IMR-90 (cell line): Measurements from ENCODE around the gene VGLL2. TPM values are rescaled to one million over a fixed set of nuclear protein-coding genes. Genes with fewer than 3 reads are reported as not detected.

Experiments
- ATAC-seq: fragments of 200-7000 bp; cut with Tn5 transposase; 2 replicates; pipeline ENCODE4 v1.9.1; 2020; ENCODE audit warnings: low read depth, mild to moderate bottlenecking, moderate library complexity
- BruUV-seq: library from RNA; stranded (reverse); fragments of 400-500 nt; replicated peaks from 2 replicates; lab custom pipeline; 2021; lab: Mats Ljungman, UMichigan
- CTCF ChIA-PET: fragments of 300-600 bp; formaldehyde crosslinking; extraction: SDS; loops from one replicate; lab custom pipeline; 2021; ENCODE audit warnings: antibody characterized with exemption; lab: Yijun Ruan, JAX
- POLR2A ChIA-PET: fragments of 300-600 bp; sonication (Branson Sonifier 250); formaldehyde crosslinking; loops from one replicate; lab custom pipeline; 2022; ENCODE audit warnings: antibody characterized with exemption; ENCODE audit not compliant: unreplicated experiment; lab: Charles Lee
- DNase-seq: peaks from one replicate; pipeline ENCODE4 v3.0.0; 2013
- H2AFZ ChIP-seq: replicated peaks from 2 replicates; pipeline ENCODE3; 2013; ENCODE audit warnings: low read length, mild to moderate bottlenecking; ENCODE audit not compliant: poor library complexity
- H2AK5ac ChIP-seq: 2 replicates; pipeline ENCODE4 v1.6.1; 2013; ENCODE audit warnings: low read depth, low read length, inconsistent platforms
- H2AK9ac ChIP-seq: replicated peaks from 2 replicates; pipeline ENCODE3; 2013; ENCODE audit warnings: mild to moderate bottlenecking, low read depth, low read length, moderate library complexity; ENCODE audit not compliant: poor library complexity
- H2BK120ac ChIP-seq: 2 replicates; pipeline ENCODE4 v1.6.1; 2013; ENCODE audit warnings: low read depth, low read length, inconsistent platforms
- H2BK15ac ChIP-seq: 3 replicates; pipeline ENCODE4 v1.6.1; 2013; ENCODE audit warnings: low read depth, low read length, inconsistent platforms
- H2BK20ac ChIP-seq: 2 replicates; pipeline ENCODE4 v1.6.1; 2013; ENCODE audit warnings: low read depth, mild to moderate bottlenecking, inconsistent platforms, low read length, moderate library complexity
- H2BK5ac ChIP-seq: 2 replicates; pipeline ENCODE4 v1.6.1; 2013; ENCODE audit warnings: mild to moderate bottlenecking, low read depth, low read length, inconsistent platforms; ENCODE audit not compliant: poor library complexity, severe bottlenecking
- H3K14ac ChIP-seq: replicated peaks from 2 replicates; pipeline ENCODE4 v1.6.1; 2013; ENCODE audit warnings: low read depth, low read length, inconsistent platforms
- H3K18ac ChIP-seq: 2 replicates; pipeline ENCODE4 v1.6.1; 2013; ENCODE audit warnings: low read depth, low read length, control low read depth
- H3K23ac ChIP-seq: 2 replicates; pipeline ENCODE4 v1.6.1; 2013; ENCODE audit warnings: low read depth, low read length, inconsistent platforms
- H3K27ac ChIP-seq: 2 replicates; pipeline ENCODE4 v1.5.1; 2013; ENCODE audit warnings: mild to moderate bottlenecking, control low read depth, low read length; ENCODE audit not compliant: insufficient read depth
- H3K27me3 ChIP-seq: 2 replicates; pipeline ENCODE4 v1.6.1; 2013; ENCODE audit warnings: low read length; ENCODE audit not compliant: control insufficient read depth, insufficient read depth
- H3K36me3 ChIP-seq: 2 replicates; pipeline ENCODE4 v1.6.1; 2013; ENCODE audit warnings: low read length, mixed read lengths; ENCODE audit not compliant: control insufficient read depth, insufficient read depth
- H3K4ac ChIP-seq: 2 replicates; pipeline ENCODE4 v1.6.1; 2013; ENCODE audit warnings: low read depth, low read length, inconsistent platforms
- H3K4me1 ChIP-seq: 2 replicates; pipeline ENCODE4 v1.6.1; 2013; ENCODE audit warnings: low read length, mixed read lengths; ENCODE audit not compliant: control insufficient read depth, insufficient read depth
- H3K4me2 ChIP-seq: 2 replicates; pipeline ENCODE4 v1.6.1; 2013; ENCODE audit warnings: low read depth, mild to moderate bottlenecking, control low read depth, low read length, moderate library complexity
- H3K4me3 ChIP-seq: 2 replicates; pipeline ENCODE4 v1.5.1; 2013; ENCODE audit warnings: low read depth, mild to moderate bottlenecking, control low read depth, low read length, moderate library complexity; ENCODE audit not compliant: insufficient read depth
- H3K56ac ChIP-seq: 2 replicates; pipeline ENCODE4 v1.6.1; 2013; ENCODE audit warnings: low read length, inconsistent platforms; ENCODE audit not compliant: insufficient read depth; ENCODE audit errors: extremely low read depth
- H3K79me1 ChIP-seq, 2 experiments: 2 replicates each; pipeline ENCODE4 v1.6.1; 2013; ENCODE audit warnings: low read length in 2 of 2, inconsistent platforms in 1 of 2, low read depth in 1 of 2
- H3K9ac ChIP-seq: 2 replicates; pipeline ENCODE4 v1.6.1; 2013; ENCODE audit warnings: low read depth, low read length, control low read depth
- H3K9me1 ChIP-seq: 2 replicates; pipeline ENCODE4 v1.6.1; 2013; ENCODE audit warnings: low read length, inconsistent platforms; ENCODE audit not compliant: insufficient read depth
- H3K9me3 ChIP-seq: 2 replicates; pipeline ENCODE4 v1.6.1; 2013; ENCODE audit warnings: low read length; ENCODE audit not compliant: control insufficient read depth, insufficient read depth
- H4K20me1 ChIP-seq: 2 replicates; pipeline ENCODE4 v1.6.1; 2013; ENCODE audit warnings: low read length, inconsistent platforms; ENCODE audit not compliant: insufficient read depth
- H4K5ac ChIP-seq: 2 replicates; pipeline ENCODE4 v1.6.1; 2013; ENCODE audit warnings: mild to moderate bottlenecking, low read depth, low read length, control low read depth
- H4K8ac ChIP-seq, 2 experiments: 2 replicates each; pipeline ENCODE4 v1.6.1; 2013; ENCODE audit warnings: low read depth in 2 of 2, low read length in 2 of 2, control low read depth in 1 of 2, inconsistent platforms in 1 of 2
- H4K91ac ChIP-seq: 2 replicates; pipeline ENCODE4 v1.6.1; 2013; ENCODE audit warnings: low read depth, low read length, inconsistent platforms; ENCODE audit not compliant: insufficient read depth
- BHLHE40 ChIP-seq: fragments of 150-350 bp; IDR thresholded peaks from 2 replicates; pipeline ENCODE4 v1.6.1; 2016; ENCODE audit warnings: mild to moderate bottlenecking, low read depth, low read length
- CEBPB ChIP-seq: IDR thresholded peaks from 2 replicates; pipeline ENCODE4 v1.6.1; 2012; ENCODE audit warnings: low read depth, low read length, improper control_type of control experiment
- CHD1 ChIP-seq: IDR thresholded peaks from 2 replicates; pipeline ENCODE4 v1.6.1; 2012; ENCODE audit warnings: low read depth, low read length, improper control_type of control experiment
- ELK1 ChIP-seq: fragments of 150-350 bp; IDR thresholded peaks from 2 replicates; pipeline ENCODE4 v1.6.1; 2016; ENCODE audit warnings: low read depth, mild to moderate bottlenecking, low read length, moderate library complexity, borderline replicate concordance
- FOS ChIP-seq: fragments of 150-350 bp; IDR thresholded peaks from 2 replicates; pipeline ENCODE4 v1.6.1; 2016; ENCODE audit warnings: low read depth, low read length
- MXI1 ChIP-seq: IDR thresholded peaks from 2 replicates; pipeline ENCODE4 v1.6.1; 2012; ENCODE audit warnings: low read depth, mild to moderate bottlenecking, low read length, moderate library complexity, borderline replicate concordance
- POLR2A ChIP-seq: IDR thresholded peaks from 2 replicates; pipeline ENCODE4 v1.6.1; 2012; ENCODE audit warnings: mild to moderate bottlenecking, low read depth, low read length
- RAD21 ChIP-seq: IDR thresholded peaks from 2 replicates; pipeline ENCODE4 v1.6.1; 2012; ENCODE audit warnings: low read length, improper control_type of control experiment
- RCOR1 ChIP-seq: IDR thresholded peaks from 2 replicates; pipeline ENCODE4 v1.6.1; 2012; ENCODE audit warnings: mild to moderate bottlenecking, low read length, improper control_type of control experiment; ENCODE audit not compliant: insufficient replicate concordance
- RFX5 ChIP-seq: IDR thresholded peaks from 2 replicates; pipeline ENCODE4 v1.8.0; 2012; ENCODE audit warnings: low read depth, mild to moderate bottlenecking, low read length, moderate library complexity
- SMC3 ChIP-seq: fragments of 150-350 bp; IDR thresholded peaks from 2 replicates; pipeline ENCODE4 v1.6.1; 2016; ENCODE audit warnings: low read depth, mild to moderate bottlenecking, antibody characterized with exemption, low read length, moderate library complexity
- WGBS, 2 experiments: methylation state at CpG; one replicate each; pipeline versions ENCODE4 v1.1.5 to v1.1.7; 2013; ENCODE audit warnings: missing lambda C conversion rate in 2 of 2; ENCODE audit not compliant: insufficient read length in 1 of 2; ENCODE audit errors: extremely low coverage in 2 of 2; 5-methylcytosine and 5-hydroxymethylcytosine counted together
- dilution Hi-C: fragments of 300-500 bp; cut with HindIII; formaldehyde crosslinking; loops from one replicate; pipeline ENCODE4 v1.14.3; 2018; ENCODE audit warnings: low sequenced_read_pairs; ENCODE audit not compliant: unreplicated experiment
- in situ Hi-C: fragments of 300-500 bp; cut with MboI; formaldehyde crosslinking; loops from 3 replicates; pipeline ENCODE4 v1.14.3; 2019; ENCODE audit warnings: low sequenced_read_pairs, inconsistent platforms, mixed read lengths
- intact Hi-C: fragments of 100-400 bp; cut with micrococcal nuclease; formaldehyde crosslinking; loops from 2 replicates; pipeline ENCODE4 v1.10.0; 2022
- polyA plus RNA-seq, 3 experiments: library from polyadenylated mRNA; depleted of rRNA; stranded (reverse); fragments of >200 nt; gene quantifications; 2 replicates each; pipeline ENCODE4 v1.2.3, GENCODE V29; 2012; ENCODE audit warnings: low replicate concordance in 1 of 3
- total RNA-seq: library from RNA; depleted of rRNA; stranded (reverse); fragments of >200 nt; gene quantifications from 2 replicates; pipeline ENCODE4 v1.2.3, GENCODE V29; 2012
- TF ChIP-seq, protein P1 (sequence below): conservative IDR thresholded peaks from 2 replicates; pipeline ENCODE4 v1.5.1; 2012; ENCODE audit warnings: mild to moderate bottlenecking, low read depth, low read length, improper control_type of control experiment

VGLL2 gene
- total and polyA plus RNA-seq, 2 of the 4 experiments (the other 2 are of a cell fraction), result not detected

DNA sequence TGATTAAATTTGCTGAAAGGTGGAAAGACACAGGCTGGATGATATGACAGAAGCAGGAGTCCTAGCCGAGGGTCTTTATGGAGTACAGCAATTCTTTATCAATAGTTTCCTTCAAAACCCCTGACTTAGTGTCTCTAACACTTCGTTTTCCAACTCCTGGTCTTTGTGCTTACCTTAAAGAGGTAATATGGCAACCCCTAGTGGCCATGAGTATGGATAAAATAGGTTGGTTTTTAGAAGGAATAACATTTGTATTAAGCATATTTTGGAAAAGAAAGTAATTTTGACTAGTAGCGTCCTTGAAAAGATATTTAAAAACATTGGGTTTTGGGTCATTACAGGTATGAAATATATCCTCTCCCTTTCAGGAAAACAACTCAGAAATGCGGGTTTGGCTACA, 51.9 kb downstream of the VGLL2 start:
- ATAC-seq, result no peak
- CTCF ChIA-PET, result no interaction called here
- in situ Hi-C loops, result no loop called here

More for the DNA sequence above, 51.9 kb downstream of the VGLL2 start:
- Histone ChIP-seq H3K4me3 (no peak overlapping the region), H3K4me2 (no peak overlapping the region), H4K5ac (no peak overlapping the region), H3K56ac (no peak overlapping the region), H3K36me3 (no peaks in the 10 kb centered on the region), H3K9ac (no peak overlapping the region), H3K4ac (no peak overlapping the region), H2BK20ac (no peak overlapping the region), H3K27ac (no peak overlapping the region), H2BK120ac (no peak overlapping the region), H2BK15ac (no peak overlapping the region), H4K91ac (no peak overlapping the region), H3K4me1 (no peaks in the 10 kb centered on the region), H3K27me3 (no peaks in the 10 kb centered on the region), H2BK5ac (no peak overlapping the region), H2AK5ac (no peak overlapping the region), H4K20me1 (no peaks in the 10 kb centered on the region), H3K18ac (no peak overlapping the region), H2AK9ac (no peak overlapping the region), H3K9me3 (no peaks in the 10 kb centered on the region), H3K79me1 (no peaks in the 10 kb centered on the region), H2AFZ (no peak overlapping the region), H3K14ac (no peak overlapping the region), H3K23ac (no peak overlapping the region), H3K9me1 (no peaks in the 10 kb centered on the region), H4K8ac (no peak overlapping the region)
- TF ChIP-seq BHLHE40 (no peak), MXI1 (no peak), RAD21 (peak; percentile 15; the same call in 1 of the 2 replicates), RFX5 (no peak), SMC3 (no peak), RCOR1 (no peak), ELK1 (no peak), CEBPB (no peak), FOS (no peak), POLR2A (no peak), CHD1 (no peak)
- TF ChIP-seq, protein P1, sequence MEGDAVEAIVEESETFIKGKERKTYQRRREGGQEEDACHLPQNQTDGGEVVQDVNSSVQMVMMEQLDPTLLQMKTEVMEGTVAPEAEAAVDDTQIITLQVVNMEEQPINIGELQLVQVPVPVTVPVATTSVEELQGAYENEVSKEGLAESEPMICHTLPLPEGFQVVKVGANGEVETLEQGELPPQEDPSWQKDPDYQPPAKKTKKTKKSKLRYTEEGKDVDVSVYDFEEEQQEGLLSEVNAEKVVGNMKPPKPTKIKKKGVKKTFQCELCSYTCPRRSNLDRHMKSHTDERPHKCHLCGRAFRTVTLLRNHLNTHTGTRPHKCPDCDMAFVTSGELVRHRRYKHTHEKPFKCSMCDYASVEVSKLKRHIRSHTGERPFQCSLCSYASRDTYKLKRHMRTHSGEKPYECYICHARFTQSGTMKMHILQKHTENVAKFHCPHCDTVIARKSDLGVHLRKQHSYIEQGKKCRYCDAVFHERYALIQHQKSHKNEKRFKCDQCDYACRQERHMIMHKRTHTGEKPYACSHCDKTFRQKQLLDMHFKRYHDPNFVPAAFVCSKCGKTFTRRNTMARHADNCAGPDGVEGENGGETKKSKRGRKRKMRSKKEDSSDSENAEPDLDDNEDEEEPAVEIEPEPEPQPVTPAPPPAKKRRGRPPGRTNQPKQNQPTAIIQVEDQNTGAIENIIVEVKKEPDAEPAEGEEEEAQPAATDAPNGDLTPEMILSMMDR, result 0 out of 2 replicates have a peak, but pooled peaks have one; percentile 26
- POLR2A ChIA-PET, result no interaction called here
- WGBS, 2 experiments, result no CpG with 5 or more reads among the region's 4 CpGs
- dilution Hi-C loops (no loop called here), intact Hi-C loops (loop anchor here (5.0 kb wide), 1 partner anchor 345 kb away; no protein-coding TSS in a partner anchor)
- DNase-seq, result peak; percentile 6
- no TSS peak for BruUV-seq
